Caco-2 (cell line): ENCODE data around the gene NLGN4Y. TPM values are rescaled to one million over a fixed set of nuclear protein-coding genes. Genes with fewer than 3 reads are reported as not detected.

Experiments used
- BruUV-seq: library from RNA; stranded (reverse); fragments of 400-500 nt; replicated peaks from 2 replicates; lab custom pipeline; 2021; lab: Mats Ljungman, UMichigan
- CTCF ChIA-PET: fragments of 300-600 bp; sonication (Branson Sonifier 250); formaldehyde crosslinking; loops from one replicate; lab custom pipeline; 2022; ENCODE audit warnings: antibody characterized with exemption; lab: Charles Lee
- POLR2A ChIA-PET: fragments of 300-600 bp; sonication (Branson Sonifier 250); formaldehyde crosslinking; loops from one replicate; lab custom pipeline; 2022; ENCODE audit warnings: antibody characterized with exemption; lab: Charles Lee
- DNase-seq, 2 experiments: peaks; one replicate each; pipeline versions ENCODE4 v3.0.0 to v3.0.0-alpha.2; 2020 to 2022
- H3K27me3 ChIP-seq: replicated peaks from 2 replicates; pipeline ENCODE4 v1.6.0; 2011; ENCODE audit warnings: low read length; ENCODE audit not compliant: control insufficient read depth, insufficient read depth
- H3K36me3 ChIP-seq: 2 replicates; pipeline ENCODE4 v1.5.1; 2011; ENCODE audit warnings: low read length; ENCODE audit not compliant: control insufficient read depth, insufficient read depth
- H3K4me1 ChIP-seq: fragments of 250-450 bp; sonication (Bioruptor Pico); 2 replicates; pipeline ENCODE4 v1.5.1; 2020; ENCODE audit warnings: mild to moderate bottlenecking
- H3K4me3 ChIP-seq: 2 replicates; pipeline ENCODE4 v1.5.1; 2011; ENCODE audit warnings: low read depth, mild to moderate bottlenecking, control low read depth, low read length
- H3K9me3 ChIP-seq: fragments of 250-450 bp; sonication (Bioruptor Pico); 2 replicates; pipeline ENCODE4 v1.5.1; 2020; ENCODE audit warnings: mild to moderate bottlenecking, moderate library complexity
- H3K27ac Mint-ChIP-seq: one replicate; pipeline ENCODE4 v1.8.0; 2022; ENCODE audit warnings: mixed read lengths; ENCODE audit not compliant: unreplicated experiment
- H3K27me3 Mint-ChIP-seq: one replicate; pipeline ENCODE4 v1.8.0; 2022; ENCODE audit warnings: mixed read lengths; ENCODE audit not compliant: insufficient read depth, unreplicated experiment
- H3K36me3 Mint-ChIP-seq: one replicate; pipeline ENCODE4 v1.8.0; 2022; ENCODE audit warnings: mild to moderate bottlenecking, mixed read lengths; ENCODE audit not compliant: insufficient read depth, unreplicated experiment
- H3K4me1 Mint-ChIP-seq: one replicate; pipeline ENCODE4 v1.8.0; 2022; ENCODE audit warnings: low read depth, mixed read lengths; ENCODE audit not compliant: unreplicated experiment
- H3K4me3 Mint-ChIP-seq: one replicate; pipeline ENCODE4 v1.8.0; 2022; ENCODE audit warnings: mild to moderate bottlenecking, moderate library complexity, mixed read lengths; ENCODE audit not compliant: unreplicated experiment
- H3K9me3 Mint-ChIP-seq: one replicate; pipeline ENCODE4 v1.8.0; 2022; ENCODE audit warnings: mixed read lengths; ENCODE audit not compliant: unreplicated experiment
- CTCF ChIP-seq, 2 experiments: fragments of 200-600 bp in 1 of 2; IDR thresholded peaks; 1 replicate in 1 of 2; 2 replicates in 1 of 2; pipeline versions ENCODE4 v1.5.1 to v1.8.0; 2011 to 2022; ENCODE audit warnings: antibody characterized with exemption in 1 of 2, control low read depth in 1 of 2, inconsistent platforms in 1 of 2, low read depth in 1 of 2, low read length in 1 of 2, mild to moderate bottlenecking in 1 of 2, moderate library complexity in 1 of 2; ENCODE audit not compliant: insufficient read depth in 1 of 2, severe bottlenecking in 1 of 2, unreplicated experiment in 1 of 2
- intact Hi-C: fragments of 100-400 bp; cut with micrococcal nuclease; formaldehyde crosslinking; loops from one replicate; pipeline ENCODE4 v1.10.0; 2022; ENCODE audit not compliant: unreplicated experiment
- total RNA-seq: library from RNA; stranded (reverse); gene quantifications from 2 replicates; pipeline ENCODE4 v1.2.3, GENCODE V29; 2022

The NLGN4Y gene
- total RNA-seq, 1 experiment from 2014 or later, result not detected

DNA sequence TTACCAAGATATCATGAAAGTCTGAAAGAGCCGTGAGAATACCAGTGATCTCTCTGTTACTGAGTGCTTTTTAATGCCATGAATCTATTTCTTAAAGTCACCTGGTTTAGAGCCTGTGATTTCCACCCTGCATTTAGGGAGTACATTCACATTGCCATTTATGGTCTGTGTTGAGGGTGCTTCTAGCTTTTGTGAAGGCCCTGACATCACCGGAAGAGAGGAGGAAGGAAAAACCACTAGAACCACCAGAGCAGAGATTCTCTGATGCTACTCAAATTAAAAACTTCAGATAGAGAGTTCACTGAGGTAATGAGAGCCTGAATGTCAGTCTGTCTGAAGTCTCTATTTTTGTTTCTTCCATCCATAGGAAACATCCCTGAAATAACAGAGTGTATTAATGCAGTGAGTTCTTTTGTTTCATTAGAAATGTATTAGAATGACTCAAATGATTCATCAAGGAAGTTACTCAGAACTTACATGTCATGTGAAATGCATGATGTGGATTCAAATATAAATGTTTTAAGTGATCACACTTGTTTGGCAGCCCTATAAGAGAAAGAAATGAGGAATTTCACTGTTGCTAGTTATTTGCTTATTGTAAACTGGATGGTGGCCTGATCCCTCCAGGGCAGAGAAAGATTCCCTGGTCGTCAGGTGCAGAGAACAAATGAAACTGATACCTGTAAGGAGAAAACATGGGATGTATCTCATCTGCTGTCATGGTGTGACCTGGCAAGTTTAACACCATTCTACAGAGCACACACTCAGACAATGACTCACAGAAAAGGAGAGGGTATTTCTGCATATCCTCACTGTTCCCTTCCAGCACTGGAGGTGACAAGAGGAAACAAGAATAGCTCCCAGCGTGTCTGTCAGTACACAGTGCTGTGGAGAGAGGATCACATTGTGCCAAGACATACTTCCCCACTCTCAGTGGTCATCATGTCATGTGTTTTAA lies 310.1 kb downstream of the NLGN4Y start:
- Mint-ChIP-seq H3K36me3 (no peaks in the 10 kb centered on the region), H3K4me1 (no peaks in the 10 kb centered on the region), H3K27me3 (no peaks in the 10 kb centered on the region), H3K9me3 (no peaks in the 10 kb centered on the region), H3K4me3 (no peak overlapping the region), H3K27ac (no peak overlapping the region)
- intact Hi-C loops, result no loop called here
- H3K36me3 ChIP-seq, result no peaks in the 10 kb centered on the region
- H3K27me3 ChIP-seq, result no peaks in the 10 kb centered on the region
- BruUV-seq, result no TSS peak
- TF ChIP-seq CTCF (IDR thresholded peaks at IDR 0.05; ENCODE audit: insufficient read depth in 1 of 2, low read depth in 1 of 2, low read length in 1 of 2, severe bottlenecking in 1 of 2, unreplicated experiment in 1 of 2), result no peak
- CTCF ChIA-PET, result no interaction called here
- no peak for DNase-seq
- H3K4me3 ChIP-seq, result no peak overlapping the region
- no peaks in the 10 kb centered on the region for H3K9me3 ChIP-seq
- POLR2A ChIA-PET, result no interaction called here
- H3K4me1 ChIP-seq, result no peaks in the 10 kb centered on the region

DNA sequence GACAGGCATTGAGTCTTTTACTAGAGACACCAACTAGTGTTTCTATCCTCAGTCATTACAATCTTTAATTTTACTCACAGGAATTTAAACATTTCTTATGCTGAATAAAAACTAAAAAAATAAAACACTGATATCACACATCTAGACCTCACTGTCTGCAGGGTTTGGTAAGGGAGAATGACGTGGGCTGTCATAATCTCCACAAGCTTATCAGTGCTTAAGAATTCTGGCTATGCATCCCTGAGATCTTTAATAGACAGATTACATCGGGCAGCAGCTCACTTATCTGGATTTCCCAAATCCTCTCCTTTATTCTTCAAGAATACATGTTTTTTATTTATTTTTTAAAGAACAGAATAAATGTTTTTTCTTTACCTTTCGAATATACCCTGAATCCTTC lies 313.1 kb downstream of the NLGN4Y start:
- Mint-ChIP-seq H3K9me3 (no peaks in the 10 kb centered on the region), H3K36me3 (no peaks in the 10 kb centered on the region), H3K27ac (no peak overlapping the region), H3K4me1 (no peaks in the 10 kb centered on the region), H3K4me3 (no peak overlapping the region), H3K27me3 (no peaks in the 10 kb centered on the region)
- Histone ChIP-seq H3K36me3 (no peaks in the 10 kb centered on the region), H3K27me3 (no peaks in the 10 kb centered on the region), H3K9me3 (no peaks in the 10 kb centered on the region), H3K4me1 (no peaks in the 10 kb centered on the region), H3K4me3 (no peak overlapping the region)
- CTCF ChIA-PET, result no interaction called here
- no peak for TF ChIP-seq CTCF (IDR thresholded peaks at IDR 0.05; ENCODE audit: insufficient read depth in 1 of 2, low read depth in 1 of 2, low read length in 1 of 2, severe bottlenecking in 1 of 2, unreplicated experiment in 1 of 2)
- BruUV-seq, result no TSS peak
- POLR2A ChIA-PET, result no interaction called here
- intact Hi-C loops, result no loop called here
- DNase-seq, result no peak

DNA sequence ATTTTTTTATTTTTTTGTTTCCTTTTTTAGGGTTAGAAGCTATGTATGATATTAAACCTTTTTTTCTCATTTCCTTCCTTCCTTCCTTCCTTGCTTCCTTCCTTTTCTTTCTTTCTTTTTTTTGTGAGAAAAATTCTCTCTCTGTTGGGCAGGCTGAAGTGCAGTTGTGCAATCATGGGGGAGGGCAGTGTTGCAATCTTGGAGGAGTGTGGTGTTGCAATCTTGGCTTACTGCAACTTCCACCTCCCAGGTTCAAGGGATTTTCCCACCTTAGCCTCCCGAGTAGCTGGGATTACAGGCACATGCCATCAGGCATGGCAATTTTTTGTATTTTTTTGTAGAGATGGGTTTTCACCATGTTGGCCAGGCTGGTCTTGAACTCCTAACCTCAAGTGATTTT lies 326.4 kb downstream of the NLGN4Y start:
- H3K27me3 Mint-ChIP-seq, result no peaks in the 10 kb centered on the region

More for the DNA sequence above, 326.4 kb downstream of the NLGN4Y start:
- BruUV-seq, result no TSS peak
- no peak for TF ChIP-seq CTCF (IDR thresholded peaks at IDR 0.05; ENCODE audit: insufficient read depth in 1 of 2, low read depth in 1 of 2, low read length in 1 of 2, severe bottlenecking in 1 of 2, unreplicated experiment in 1 of 2)
- POLR2A ChIA-PET, result no interaction called here
- CTCF ChIA-PET, result no interaction called here
- Mint-ChIP-seq H3K36me3 (no peaks in the 10 kb centered on the region), H3K27ac (no peak overlapping the region), H3K4me3 (no peak overlapping the region), H3K4me1 (no peaks in the 10 kb centered on the region), H3K9me3 (no peaks in the 10 kb centered on the region)
- H3K4me1 ChIP-seq, result no peaks in the 10 kb centered on the region
- no peaks in the 10 kb centered on the region for H3K36me3 ChIP-seq
- no peaks in the 10 kb centered on the region for H3K27me3 ChIP-seq
- DNase-seq, result no peak
- no peak overlapping the region for H3K4me3 ChIP-seq
- no peaks in the 10 kb centered on the region for H3K9me3 ChIP-seq
- intact Hi-C loops, result no loop called here
